NK-92 treated with Interleukin-12 subunit alpha and Interleukin-12 subunit beta, amount 100 ng/mL, for 24 hours (cell line): ENCODE data around the gene DDX60.

Experiments
- DNase-seq: peaks from one replicate; lab custom pipeline; 2025; lab: John Stamatoyannopoulos, UW

Gene DDX60

GRCh38 chr4:168200685-168201084, 117.9 kb downstream of the DDX60 start:
- DNase-seq: no peak

- DNase-seq: no peak
Measured at GRCh38 chr4:168199260-168199957, 119.1 kb downstream of the DDX60 start.

GRCh38 chr4:168197926-168198325, 120.6 kb downstream of the DDX60 start:
- no peak for DNase-seq

- DNase-seq: no peak
Measured at GRCh38 chr4:168188754-168189153, 129.8 kb downstream of the DDX60 start.

- DNase-seq: no peak
Measured at GRCh38 chr4:168183717-168184571, 134.6 kb downstream of the DDX60 start.

GRCh38 chr4:168177546-168178149, 140.9 kb downstream of the DDX60 start:
- no peak for DNase-seq

- DNase-seq: no peak
Measured at GRCh38 chr4:168174308-168174707, 144.2 kb downstream of the DDX60 start.

GRCh38 chr4:168167714-168168284, 150.8 kb downstream of the DDX60 start:
- no peak for DNase-seq
